Inflammatory macrophage (primary cell): Measurements from ENCODE around the gene GART.

ENCODE experiments used
- DNase-seq, 2 donors: peaks; one replicate each; pipeline ENCODE4 v3.0.0-alpha.2; 2020 to 2022

Gene GART

DNA sequence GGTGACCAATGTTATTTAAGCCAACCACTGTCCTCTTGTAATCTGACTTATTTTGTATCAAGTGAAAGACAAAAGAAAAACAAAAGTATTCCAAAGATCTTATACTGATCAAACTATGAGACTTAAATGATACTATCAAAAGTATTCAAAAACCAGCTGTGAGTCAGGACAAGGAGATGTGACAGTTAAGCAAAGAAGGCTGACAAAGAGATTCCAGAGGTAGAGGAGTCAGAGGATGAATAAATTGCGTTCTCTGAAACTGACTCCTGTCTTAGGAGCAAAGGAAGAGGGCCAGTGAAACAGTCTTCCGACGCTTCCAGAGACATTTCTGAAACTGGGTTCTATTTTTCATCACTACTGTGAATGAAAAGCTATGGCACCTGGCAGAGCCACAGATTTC lies 83.1 kb downstream of the GART start:
- DNase-seq = no peak

DNA sequence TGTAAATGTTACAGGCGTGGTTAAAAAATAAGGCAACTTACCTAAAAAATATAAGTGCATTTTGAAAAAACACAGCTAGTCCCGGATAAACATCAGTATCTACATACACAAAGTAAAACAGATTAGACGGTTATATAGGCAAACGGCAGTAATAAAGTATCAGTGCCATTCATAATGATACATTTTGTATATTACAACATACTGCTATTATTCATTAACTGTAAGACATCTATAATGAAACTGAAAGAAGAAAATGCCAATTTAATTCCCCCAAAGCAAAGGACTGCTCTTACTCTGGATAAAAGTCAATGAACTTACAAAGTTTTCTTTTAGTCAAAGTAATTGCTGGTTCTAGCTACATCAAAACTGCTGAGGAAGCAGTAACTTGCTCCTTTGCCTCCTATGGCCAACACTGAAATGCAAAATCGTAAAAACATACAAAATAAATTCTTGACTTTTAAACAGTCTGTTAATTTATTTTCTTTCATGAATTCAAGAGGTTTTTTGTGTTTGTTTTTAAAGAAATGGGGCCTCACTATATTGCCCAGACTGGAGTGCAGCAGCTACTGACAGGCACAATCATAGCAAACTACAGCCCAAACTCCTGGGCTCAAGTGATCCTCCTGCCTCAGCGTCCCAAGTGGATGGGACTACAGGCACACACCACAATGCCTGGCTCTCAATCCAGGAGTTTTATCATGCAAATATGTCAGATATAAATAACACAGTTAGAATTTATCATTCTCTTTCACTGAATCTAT lies 86.1 kb downstream of the GART start:
- no peak for DNase-seq
